OCI-LY3 (cell line): ENCODE data around the gene NRP1.

Source experiments
- H2AFZ ChIP-seq: fragments of 200-600, 300-600 bp; shearing (Covaris generic); 2 replicates; pipeline ENCODE4 v1.6.0; 2014; ENCODE audit warnings: antibody characterized with exemption, low read depth, low read length
- H3K27ac ChIP-seq: fragments of 200-600, 300-600 bp; sonication (generic); 2 replicates; pipeline ENCODE4 v1.5.1; 2014; ENCODE audit warnings: mild to moderate bottlenecking, low read length, moderate library complexity, mixed read lengths
- H3K27me3 ChIP-seq: fragments of 200-600, 300-600 bp; sonication (generic); 2 replicates; pipeline ENCODE4 v1.6.1; 2014; ENCODE audit warnings: low read depth, low read length, mixed read lengths
- H3K36me3 ChIP-seq: fragments of 200-600, 300-600 bp; sonication (generic); replicated peaks from 2 replicates; pipeline ENCODE3; 2014; ENCODE audit warnings: low read depth, low read length, mixed read lengths
- H3K4me1 ChIP-seq: fragments of 300-600, 200-600 bp; sonication (generic); 2 replicates; pipeline ENCODE4 v1.6.1; 2014; ENCODE audit warnings: low read length, mixed read lengths
- H3K4me2 ChIP-seq: fragments of 200-600, 300-600 bp; sonication (generic); 2 replicates; pipeline ENCODE4 v1.6.1; 2014; ENCODE audit warnings: low read length, mixed read lengths
- H3K4me3 ChIP-seq: fragments of 300-600, 200-600 bp; sonication (generic); 2 replicates; pipeline ENCODE4 v1.5.1; 2014; ENCODE audit warnings: antibody characterized with exemption, mild to moderate bottlenecking, low read length, moderate library complexity
- H3K79me2 ChIP-seq: fragments of 300-600, 200-600 bp; shearing (Covaris generic); 2 replicates; pipeline ENCODE4 v1.6.1; 2014; ENCODE audit warnings: mild to moderate bottlenecking, low read length, mixed read lengths
- H3K9ac ChIP-seq: fragments of 300-600, 200-600 bp; shearing (Covaris generic); 2 replicates; pipeline ENCODE4 v1.6.0; 2014; ENCODE audit warnings: mild to moderate bottlenecking, low read length, moderate library complexity
- H3K9me3 ChIP-seq: fragments of 200-600, 300-600 bp; shearing (Covaris generic); 2 replicates; pipeline ENCODE4 v1.6.1; 2014; ENCODE audit warnings: low read length, mixed read lengths; ENCODE audit not compliant: insufficient read depth
- H4K20me1 ChIP-seq: fragments of 200-600, 300-600 bp; sonication (generic); 2 replicates; pipeline ENCODE4 v1.6.1; 2016; ENCODE audit warnings: low read length, mixed read lengths; ENCODE audit not compliant: insufficient read depth
- EZH2phosphoT487 ChIP-seq: fragments of 200-600 bp; shearing (Covaris generic); IDR thresholded peaks from 2 replicates; pipeline ENCODE4 v1.6.1; 2018; ENCODE audit warnings: antibody characterized with exemption, mixed run types, low read depth
- TF ChIP-seq, protein P1 (sequence below): fragments of 200-600, 300-600 bp; sonication (generic); IDR thresholded peaks from 2 replicates; pipeline ENCODE4 v1.5.1; 2014; ENCODE audit warnings: antibody characterized with exemption, low read length, low read depth

Gene NRP1

DNA sequence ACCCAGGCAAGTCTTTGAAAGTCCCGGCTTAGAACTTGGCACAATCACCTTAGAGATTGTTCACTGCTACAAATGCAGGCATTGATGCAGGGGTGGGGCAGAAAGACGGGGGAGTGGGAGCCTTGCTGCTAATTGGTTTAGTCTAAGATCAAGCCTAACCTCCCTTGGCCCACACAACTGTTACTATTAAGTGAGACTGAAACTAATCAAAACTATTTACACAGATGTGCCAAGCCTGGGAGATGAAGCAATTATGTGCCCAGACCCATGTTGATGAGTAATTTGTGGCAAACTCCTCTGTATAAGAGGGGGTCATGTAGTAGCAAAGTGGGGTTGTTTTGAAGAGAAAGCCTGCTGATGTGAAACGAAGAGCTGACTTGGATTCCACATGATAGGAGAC is 198.2 kb downstream of the NRP1 start:
- Histone ChIP-seq H3K79me2 (no peaks in the 10 kb centered on the region), H3K4me2 (peak overlapping the region; percentile 58), H4K20me1 (no peaks in the 10 kb centered on the region), H3K9ac (no peak overlapping the region), H2AFZ (no peak overlapping the region), H3K36me3 (no peaks in the 10 kb centered on the region), H3K9me3 (no peaks in the 10 kb centered on the region), H3K27me3 (no peaks in the 10 kb centered on the region), H3K4me1 (peaks cover 56% of the 10 kb centered on the region), H3K4me3 (no peak overlapping the region), H3K27ac (peak overlapping the region; percentile 60)
- TF ChIP-seq EZH2phosphoT487 = no peak
- TF ChIP-seq, protein P1, sequence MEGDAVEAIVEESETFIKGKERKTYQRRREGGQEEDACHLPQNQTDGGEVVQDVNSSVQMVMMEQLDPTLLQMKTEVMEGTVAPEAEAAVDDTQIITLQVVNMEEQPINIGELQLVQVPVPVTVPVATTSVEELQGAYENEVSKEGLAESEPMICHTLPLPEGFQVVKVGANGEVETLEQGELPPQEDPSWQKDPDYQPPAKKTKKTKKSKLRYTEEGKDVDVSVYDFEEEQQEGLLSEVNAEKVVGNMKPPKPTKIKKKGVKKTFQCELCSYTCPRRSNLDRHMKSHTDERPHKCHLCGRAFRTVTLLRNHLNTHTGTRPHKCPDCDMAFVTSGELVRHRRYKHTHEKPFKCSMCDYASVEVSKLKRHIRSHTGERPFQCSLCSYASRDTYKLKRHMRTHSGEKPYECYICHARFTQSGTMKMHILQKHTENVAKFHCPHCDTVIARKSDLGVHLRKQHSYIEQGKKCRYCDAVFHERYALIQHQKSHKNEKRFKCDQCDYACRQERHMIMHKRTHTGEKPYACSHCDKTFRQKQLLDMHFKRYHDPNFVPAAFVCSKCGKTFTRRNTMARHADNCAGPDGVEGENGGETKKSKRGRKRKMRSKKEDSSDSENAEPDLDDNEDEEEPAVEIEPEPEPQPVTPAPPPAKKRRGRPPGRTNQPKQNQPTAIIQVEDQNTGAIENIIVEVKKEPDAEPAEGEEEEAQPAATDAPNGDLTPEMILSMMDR = no peak

DNA sequence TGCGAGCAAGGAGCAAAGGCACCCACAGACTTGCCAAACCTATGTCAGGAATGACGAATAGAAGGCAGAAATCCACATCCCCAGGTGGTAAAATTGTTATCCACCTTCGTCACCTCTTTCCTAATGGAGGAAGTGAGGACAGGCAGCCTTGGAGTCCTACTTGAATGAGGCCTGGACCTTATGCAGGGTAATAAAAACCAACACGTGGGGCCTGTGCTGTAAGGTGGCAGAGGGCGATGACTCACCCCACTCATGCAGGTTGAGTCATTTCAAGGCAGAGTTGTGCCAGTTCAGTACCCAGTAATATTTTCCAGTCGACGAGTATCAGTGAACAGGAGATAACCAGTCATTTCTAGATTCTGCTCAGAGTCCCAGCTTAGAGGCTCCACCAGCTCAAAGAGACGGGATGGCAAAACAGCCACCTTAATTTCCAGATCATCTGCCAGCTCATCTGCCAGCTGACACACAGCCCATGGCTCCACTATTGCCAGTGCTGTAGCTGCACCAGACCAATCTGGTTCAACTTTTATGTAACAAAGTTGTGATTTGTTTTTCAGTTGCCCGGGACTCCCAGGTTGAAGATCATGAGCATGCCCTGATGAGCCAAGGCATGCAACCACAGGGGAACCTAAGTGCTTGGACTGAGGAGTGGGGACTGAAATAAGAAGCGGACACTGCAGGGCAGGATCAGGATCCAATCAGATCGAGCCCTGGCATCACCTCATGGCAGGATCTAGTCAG is 200.3 kb downstream of the NRP1 start:
- H3K4me1 ChIP-seq = peaks cover 56% of the 10 kb centered on the region
- TF ChIP-seq, protein P1 = no peak
- no peak for TF ChIP-seq EZH2phosphoT487
- H3K9me3 ChIP-seq = no peaks in the 10 kb centered on the region
- H3K79me2 ChIP-seq = no peaks in the 10 kb centered on the region
- H3K27me3 ChIP-seq = no peaks in the 10 kb centered on the region
- peak overlapping the region; percentile 30 for H3K4me3 ChIP-seq
- peak overlapping the region; percentile 71 for H3K27ac ChIP-seq
- no peaks in the 10 kb centered on the region for H4K20me1 ChIP-seq
- no peak overlapping the region for H2AFZ ChIP-seq
- no peak overlapping the region; the same call in 1 of the 2 replicates for H3K9ac ChIP-seq
- H3K36me3 ChIP-seq = no peaks in the 10 kb centered on the region
- peak overlapping the region; percentile 74 for H3K4me2 ChIP-seq

DNA sequence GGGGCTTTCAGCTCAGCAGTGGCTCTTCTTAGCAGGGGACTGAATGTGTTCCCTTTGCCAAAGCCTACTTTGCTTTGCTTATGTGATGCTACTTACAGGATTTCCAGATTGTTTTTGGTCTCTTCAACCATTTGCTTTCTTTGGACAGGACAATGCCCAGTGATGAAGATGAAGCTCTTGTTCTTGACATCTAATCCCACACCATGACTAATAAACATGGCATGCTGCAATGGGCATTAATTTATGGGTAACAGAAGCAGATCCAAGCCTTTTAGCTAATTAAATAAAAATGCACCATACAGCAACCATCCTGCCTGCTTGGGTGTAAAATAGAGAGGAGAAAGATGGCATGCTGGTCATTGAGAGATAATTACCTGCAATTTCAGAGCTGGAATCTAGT is 200.9 kb downstream of the NRP1 start:
- Histone ChIP-seq H3K9me3 (no peaks in the 10 kb centered on the region), H3K9ac (no peak overlapping the region; the same call in 1 of the 2 replicates), H3K27me3 (no peaks in the 10 kb centered on the region), H3K4me1 (peaks cover 55% of the 10 kb centered on the region), H4K20me1 (no peaks in the 10 kb centered on the region), H2AFZ (no peak overlapping the region), H3K4me3 (no peak overlapping the region), H3K27ac (peak overlapping the region; percentile 40), H3K4me2 (peak overlapping the region; percentile 74), H3K79me2 (no peaks in the 10 kb centered on the region), H3K36me3 (no peaks in the 10 kb centered on the region)
- TF ChIP-seq, protein P1 = no peak
- no peak for TF ChIP-seq EZH2phosphoT487

DNA sequence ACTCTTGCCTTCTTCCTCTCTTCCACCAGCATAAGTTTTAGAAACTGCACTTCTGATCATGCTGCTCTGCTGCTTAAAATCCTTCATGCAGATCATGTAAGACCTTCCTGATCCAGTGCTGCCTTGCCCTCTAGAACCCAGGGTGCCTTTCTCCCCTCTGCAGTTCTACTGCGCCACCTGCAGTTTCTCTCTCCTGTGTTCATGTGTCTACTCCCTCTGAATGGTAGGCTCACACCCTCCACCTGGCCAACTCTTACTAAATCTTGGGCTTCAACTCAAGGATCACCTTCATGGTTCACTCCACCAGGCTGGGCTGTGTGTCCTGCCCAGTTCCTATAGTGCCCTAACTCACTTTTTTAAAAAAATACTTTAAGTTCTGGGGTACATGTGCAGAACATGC is 201.8 kb downstream of the NRP1 start:
- no peaks in the 10 kb centered on the region for H4K20me1 ChIP-seq
- no peak overlapping the region for H3K27ac ChIP-seq
- peaks cover 46% of the 10 kb centered on the region for H3K4me1 ChIP-seq
- TF ChIP-seq EZH2phosphoT487 = no peak
- TF ChIP-seq, protein P1 = peak; percentile 64
- no peak overlapping the region for H3K4me3 ChIP-seq
- H3K36me3 ChIP-seq = no peaks in the 10 kb centered on the region
- H3K4me2 ChIP-seq = no peak overlapping the region
- H3K9me3 ChIP-seq = no peaks in the 10 kb centered on the region
- H3K27me3 ChIP-seq = no peaks in the 10 kb centered on the region
- no peak overlapping the region for H3K9ac ChIP-seq
- H3K79me2 ChIP-seq = no peaks in the 10 kb centered on the region
- no peak overlapping the region for H2AFZ ChIP-seq
